Endothelial cell of umbilical vein (primary cell): Measurements from ENCODE around the gene UBTD1. TPM values are rescaled to one million over a fixed set of nuclear protein-coding genes. Genes with fewer than 3 reads are reported as not detected.

Experiments
- BruUV-seq: library from RNA; stranded (reverse); fragments of 400-500 nt; replicated peaks from 2 replicates; lab custom pipeline; 2021; lab: Mats Ljungman, UMichigan
- CTCF ChIA-PET: fragments of 300-600, 350-600 bp; sonication (Branson Sonifier 250); formaldehyde crosslinking; loops from one replicate; lab custom pipeline; 2021; ENCODE audit warnings: antibody characterized with exemption, inconsistent platforms; lab: Charles Lee
- POLR2A ChIA-PET: fragments of 300-600, 350-600 bp; sonication (Branson Sonifier 250); formaldehyde crosslinking; loops from one replicate; lab custom pipeline; 2021; ENCODE audit warnings: antibody characterized with exemption, inconsistent platforms; lab: Charles Lee
- DNase-seq: peaks from one replicate; pipeline ENCODE4 v3.0.0-alpha.2; 2011; ENCODE audit warnings: low read depth, low spot score
- FAIRE-seq: peaks from 2 replicates; lab custom pipeline; 2011; peaks lifted over from hg19 to GRCh38; lab: Jason Lieb, UNC
- H2AFZ ChIP-seq: 2 replicates; pipeline ENCODE4 v1.6.0; 2012; ENCODE audit warnings: low read depth, low read length, control low read depth, inconsistent platforms
- H3K27ac ChIP-seq: 2 replicates; pipeline ENCODE4 v1.5.1; 2011; ENCODE audit warnings: low read depth, mild to moderate bottlenecking, control low read depth, low read length, moderate library complexity; ENCODE audit not compliant: insufficient read depth
- H3K27me3 ChIP-seq, 2 experiments: 2 replicates each; pipeline versions ENCODE4 v1.6.0 to v1.6.1; 2011; ENCODE audit warnings: low read length in 2 of 2, mixed read lengths in 1 of 2; ENCODE audit not compliant: control insufficient read depth in 2 of 2, insufficient read depth in 2 of 2
- H3K36me3 ChIP-seq, 2 experiments: 2 replicates in 1 of 2; 3 replicates in 1 of 2; pipeline ENCODE4 v1.5.1; 2011; ENCODE audit warnings: low read length in 2 of 2, mild to moderate bottlenecking in 1 of 2, moderate library complexity in 1 of 2; ENCODE audit not compliant: control insufficient read depth in 2 of 2, insufficient read depth in 2 of 2; ENCODE audit errors: extremely low read depth in 1 of 2
- H3K4me1 ChIP-seq: 3 replicates; pipeline ENCODE4 v1.5.1; 2011; ENCODE audit warnings: mild to moderate bottlenecking, low read length; ENCODE audit not compliant: control insufficient read depth, insufficient read depth; ENCODE audit errors: extremely low read depth
- H3K4me2 ChIP-seq: 2 replicates; pipeline ENCODE4 v1.6.1; 2011; ENCODE audit warnings: low read length, control low read depth, mixed read lengths; ENCODE audit not compliant: insufficient read depth
- H3K4me3 ChIP-seq, 3 experiments: fragments of 200-600 bp in 1 of 3; sonication (generic), shearing (Covaris generic) in 1 of 3; replicated peaks in 1 of 3; 2 replicates each; pipeline ENCODE4 v1.5.1; 2011 to 2016; ENCODE audit warnings: control low read depth in 3 of 3, low read length in 3 of 3, mild to moderate bottlenecking in 2 of 3, inconsistent platforms in 1 of 3, low read depth in 1 of 3, moderate library complexity in 1 of 3; ENCODE audit not compliant: insufficient read depth in 1 of 3
- H3K79me2 ChIP-seq: 2 replicates; pipeline ENCODE4 v1.6.0; 2012; ENCODE audit warnings: low read length, inconsistent platforms; ENCODE audit not compliant: control insufficient read depth, insufficient read depth
- H3K9ac ChIP-seq: replicated peaks from 2 replicates; pipeline ENCODE3; 2011; ENCODE audit warnings: low read length, control low read depth; ENCODE audit not compliant: insufficient read depth; ENCODE audit errors: extremely low read depth
- H3K9me1 ChIP-seq: replicated peaks from 3 replicates; pipeline ENCODE4 v1.6.0; 2011; ENCODE audit warnings: mild to moderate bottlenecking, low read length; ENCODE audit not compliant: control insufficient read depth, insufficient read depth; ENCODE audit errors: extremely low read depth
- H3K9me3 ChIP-seq: replicated peaks from 2 replicates; pipeline ENCODE4 v1.5.1; 2012; ENCODE audit warnings: low read length, inconsistent platforms; ENCODE audit not compliant: control insufficient read depth, insufficient read depth
- H4K20me1 ChIP-seq: replicated peaks from 2 replicates; pipeline ENCODE3; 2011; ENCODE audit warnings: mild to moderate bottlenecking, low read length; ENCODE audit not compliant: control insufficient read depth, insufficient read depth; ENCODE audit errors: extremely low read depth
- EZH2 ChIP-seq: IDR thresholded peaks from 2 replicates; pipeline ENCODE4 v1.6.1; 2012; ENCODE audit warnings: borderline replicate concordance, low read depth, mild to moderate bottlenecking, moderate library complexity, low read length, inconsistent platforms; ENCODE audit not compliant: severe bottlenecking
- FOS ChIP-seq: IDR thresholded peaks from 2 replicates; pipeline ENCODE4 v1.6.1; 2011; ENCODE audit warnings: mild to moderate bottlenecking, low read length, moderate library complexity, borderline replicate concordance; ENCODE audit not compliant: insufficient read depth
- GATA2 ChIP-seq: IDR thresholded peaks from 2 replicates; pipeline ENCODE4 v1.7.0; 2011; ENCODE audit warnings: low read depth, mild to moderate bottlenecking, moderate library complexity, mixed read lengths, low read length; ENCODE audit not compliant: insufficient read length, insufficient read depth
- JUN ChIP-seq: IDR thresholded peaks from 2 replicates; pipeline ENCODE4 v1.6.1; 2011; ENCODE audit warnings: borderline replicate concordance, low read depth; ENCODE audit not compliant: insufficient read length, insufficient read depth
- MYC ChIP-seq: IDR thresholded peaks from one replicate; pipeline ENCODE4 v1.6.1; 2011; ENCODE audit warnings: mild to moderate bottlenecking, low read depth, low read length
- POLR2A ChIP-seq: IDR thresholded peaks from 2 replicates; pipeline ENCODE4 v1.6.1; 2012; ENCODE audit warnings: low read depth, mild to moderate bottlenecking, control low read depth, low read length
- POLR2AphosphoS5 ChIP-seq: IDR thresholded peaks from 2 replicates; pipeline ENCODE4 v1.6.1; 2012; ENCODE audit warnings: low read depth, mild to moderate bottlenecking, control low read depth, low read length, moderate library complexity; ENCODE audit not compliant: insufficient read depth
- dilution Hi-C: fragments of 300-500 bp; cut with MboI; formaldehyde crosslinking; loops from one replicate; pipeline ENCODE4 v1.15.0; 2019; ENCODE audit warnings: low sequenced_read_pairs; ENCODE audit not compliant: extremely low pct_ligation_motif_present
- intact Hi-C: fragments of 100-400 bp; cut with micrococcal nuclease; formaldehyde crosslinking; loops from one replicate; pipeline ENCODE4 v1.10.0; 2022
- polyA plus RNA-seq, 4 experiments: library from polyadenylated mRNA; depleted of rRNA in 3 of 4; stranded (reverse) in 3 of 4; unstranded in 1 of 4; fragments of >200 nt; gene quantifications; 2 replicates each; pipeline versions ENCODE4 v1.2.1 to v1.2.3, GENCODE V29; 2011 to 2012; ENCODE audit warnings: missing spikeins in 1 of 4
- total RNA-seq: library from RNA; stranded (reverse); gene quantifications from 2 replicates; pipeline ENCODE4 v1.2.3, GENCODE V29; 2021
- TF ChIP-seq, protein P1 (sequence below), 2 donors: IDR thresholded peaks; 1 replicate in 1 of 2; 2 replicates in 1 of 2; pipeline ENCODE4 v1.5.1; 2011; ENCODE audit warnings: low read length in 2 of 2, mild to moderate bottlenecking in 2 of 2, moderate library complexity in 2 of 2, control low read depth in 1 of 2, inconsistent platforms in 1 of 2, low read depth in 1 of 2; ENCODE audit not compliant: insufficient read depth in 1 of 2; ENCODE audit errors: extremely low read depth in 1 of 2
- TF ChIP-seq, protein P2 (sequence below): IDR thresholded peaks from 2 replicates; pipeline ENCODE4 v1.6.1; 2011; ENCODE audit not compliant: insufficient read depth, insufficient read length

UBTD1 gene
- total and polyA plus RNA-seq, 2 donors (not counting 3 experiments of a cell fraction or from before 2014, with no cell fraction given), result 42.6 to 63.7 TPM

GRCh38 chr10:97459933-97460332 lies 38.8 kb upstream of the UBTD1 start:
- dilution Hi-C loops, result no loop called here
- CTCF ChIA-PET, result interaction anchor here (0.6 to 1.2 kb wide), 3 partner anchors 12 to 153 kb away, joined by 3 to 4 read pairs (median 3); no protein-coding TSS in a partner anchor
- Histone ChIP-seq H3K4me3 (no peak overlapping the region), H3K36me3 (peaks cover 42 to 68% of the 10 kb centered on the region in 2 experiments), H2AFZ (no peak overlapping the region), H3K9me3 (no peaks in the 10 kb centered on the region), H3K9ac (no peak overlapping the region), H3K27me3 (no peaks in the 10 kb centered on the region), H3K4me2 (no peak overlapping the region), H3K9me1 (no peaks in the 10 kb centered on the region), H3K4me1 (no peaks in the 10 kb centered on the region), H3K27ac (no peak overlapping the region), H4K20me1 (no peaks in the 10 kb centered on the region), H3K79me2 (no peaks in the 10 kb centered on the region)
- DNase-seq (no peak), FAIRE-seq (no peak)
- POLR2A ChIA-PET, result interaction anchor here (0.8 kb wide), 1 partner anchor 14 kb away, joined by 3 read pairs; no protein-coding TSS in a partner anchor
- TF ChIP-seq POLR2A, result no peak
- TF ChIP-seq, protein P1, sequence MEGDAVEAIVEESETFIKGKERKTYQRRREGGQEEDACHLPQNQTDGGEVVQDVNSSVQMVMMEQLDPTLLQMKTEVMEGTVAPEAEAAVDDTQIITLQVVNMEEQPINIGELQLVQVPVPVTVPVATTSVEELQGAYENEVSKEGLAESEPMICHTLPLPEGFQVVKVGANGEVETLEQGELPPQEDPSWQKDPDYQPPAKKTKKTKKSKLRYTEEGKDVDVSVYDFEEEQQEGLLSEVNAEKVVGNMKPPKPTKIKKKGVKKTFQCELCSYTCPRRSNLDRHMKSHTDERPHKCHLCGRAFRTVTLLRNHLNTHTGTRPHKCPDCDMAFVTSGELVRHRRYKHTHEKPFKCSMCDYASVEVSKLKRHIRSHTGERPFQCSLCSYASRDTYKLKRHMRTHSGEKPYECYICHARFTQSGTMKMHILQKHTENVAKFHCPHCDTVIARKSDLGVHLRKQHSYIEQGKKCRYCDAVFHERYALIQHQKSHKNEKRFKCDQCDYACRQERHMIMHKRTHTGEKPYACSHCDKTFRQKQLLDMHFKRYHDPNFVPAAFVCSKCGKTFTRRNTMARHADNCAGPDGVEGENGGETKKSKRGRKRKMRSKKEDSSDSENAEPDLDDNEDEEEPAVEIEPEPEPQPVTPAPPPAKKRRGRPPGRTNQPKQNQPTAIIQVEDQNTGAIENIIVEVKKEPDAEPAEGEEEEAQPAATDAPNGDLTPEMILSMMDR (IDR thresholded peaks at IDR 0.05; ENCODE audit: extremely low read depth in 1 of 2, insufficient read depth in 1 of 2, low read depth in 1 of 2, low read length in 2 of 2), result no peak
- TF ChIP-seq MYC, result no peak
- TF ChIP-seq GATA2, result no peak
- no peak for TF ChIP-seq JUN
- TF ChIP-seq EZH2, result no peak
- TF ChIP-seq, protein P2, sequence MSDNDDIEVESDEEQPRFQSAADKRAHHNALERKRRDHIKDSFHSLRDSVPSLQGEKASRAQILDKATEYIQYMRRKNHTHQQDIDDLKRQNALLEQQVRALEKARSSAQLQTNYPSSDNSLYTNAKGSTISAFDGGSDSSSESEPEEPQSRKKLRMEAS, result no peak
- no peak for TF ChIP-seq POLR2AphosphoS5
- no peak for TF ChIP-seq FOS
- no TSS peak for BruUV-seq
- intact Hi-C loops, result no loop called here
